Stimulated activated CD4-positive, alpha-beta T cell treated with anti-CD3 and anti-CD28 coated beads, Interleukin-1b, Interleukin-23, amount 100 ng/mL, for 48 hours (primary cell): Measurements from ENCODE around the gene ANLN.
"Not testable (repeated sequence)": the region's sequence is repeated elsewhere in the genome, so short reads cannot be mapped to it uniquely, and the experiment has no call there.

ENCODE experiments used
- DNase-seq: peaks from one replicate; pipeline ENCODE4 v3.0.0-alpha.2; 2020

Gene ANLN

GRCh38 chr7:36381056-36381455 is 8.6 kb upstream of the ANLN start:
- no peak for DNase-seq

GRCh38 chr7:36383284-36383683 is 6.4 kb upstream of the ANLN start:
- DNase-seq: not testable (repeated sequence)

- DNase-seq: not testable (repeated sequence)
Measured at GRCh38 chr7:36385646-36386045, 4.0 kb upstream of the ANLN start.

- DNase-seq: no peak
Measured at GRCh38 chr7:36387435-36388231, 2.0 kb upstream of the ANLN start.

GRCh38 chr7:36388423-36388822 is 1.2 kb upstream of the ANLN start:
- DNase-seq: no peak

- peak; percentile 72 for DNase-seq
Measured at GRCh38 chr7:36390199-36391090, 783 bp downstream of the ANLN start.

- DNase-seq: peak; percentile 10
Measured at GRCh38 chr7:36391436-36392198, 2.0 kb downstream of the ANLN start.

- DNase-seq: no peak
Measured at GRCh38 chr7:36393826-36394225, 4.2 kb downstream of the ANLN start.

- no peak for DNase-seq
Measured at GRCh38 chr7:36395171-36395894, 5.7 kb downstream of the ANLN start.

GRCh38 chr7:36396150-36396549 is 6.5 kb downstream of the ANLN start:
- no peak for DNase-seq

GRCh38 chr7:36400036-36400435 is 10.4 kb downstream of the ANLN start:
- DNase-seq: no peak

GRCh38 chr7:36400606-36401005 is 10.9 kb downstream of the ANLN start:
- DNase-seq: no peak

GRCh38 chr7:36403452-36403851 is 13.8 kb downstream of the ANLN start:
- DNase-seq: no peak

- DNase-seq: no peak
Measured at GRCh38 chr7:36404639-36405408, 15.2 kb downstream of the ANLN start.

- DNase-seq: no peak
Measured at GRCh38 chr7:36405409-36405803, 15.7 kb downstream of the ANLN start.

- no peak for DNase-seq
Measured at GRCh38 chr7:36406156-36406555, 16.5 kb downstream of the ANLN start.

GRCh38 chr7:36407636-36408550 is 18.2 kb downstream of the ANLN start:
- DNase-seq: no peak

- no peak for DNase-seq
Measured at GRCh38 chr7:36408589-36408988, 18.9 kb downstream of the ANLN start.

GRCh38 chr7:36409180-36409579 is 19.5 kb downstream of the ANLN start:
- no peak for DNase-seq

GRCh38 chr7:36415144-36415543 is 25.5 kb downstream of the ANLN start:
- no peak for DNase-seq

GRCh38 chr7:36416251-36416650 is 26.6 kb downstream of the ANLN start:
- DNase-seq: no peak
